Esophagus muscularis mucosa (tissue), 4 donors: ENCODE results near the gene INPP4B.

Experiments used
- CTCF ChIP-seq, 3 experiments: fragments of 200-600 bp in 2 of 3; fragments of 450-650 bp in 1 of 3; sonication (generic) in 2 of 3; IDR thresholded peaks; one replicate each; pipeline ENCODE4 v1.5.1; 2017 to 2019; ENCODE audit warnings: antibody characterized with exemption in 3 of 3, mild to moderate bottlenecking in 2 of 3, moderate library complexity in 1 of 3
- EP300 ChIP-seq: sonication (generic); formaldehyde crosslinking; IDR thresholded peaks from one replicate; pipeline ENCODE4 v1.6.1; 2017; ENCODE audit warnings: antibody characterized with exemption
- POLR2A ChIP-seq: fragments of 450-650 bp; IDR thresholded peaks from one replicate; pipeline ENCODE4 v1.6.1; 2017; ENCODE audit warnings: antibody characterized with exemption, moderate library complexity, mild to moderate bottlenecking, low read depth
- POLR2AphosphoS5 ChIP-seq, 2 donors: sonication (generic); formaldehyde crosslinking; IDR thresholded peaks; one replicate each; pipeline ENCODE4 v1.6.1; 2017; ENCODE audit warnings: antibody characterized with exemption in 2 of 2

- no peak for TF ChIP-seq POLR2A
- no peak for TF ChIP-seq CTCF (IDR thresholded peaks at IDR 0.05)
- no peak for TF ChIP-seq POLR2AphosphoS5 (IDR thresholded peaks at IDR 0.05)
- no peak for TF ChIP-seq EP300
Measured at GRCh38 chr4:142334931-142335330, 511.2 kb downstream of the INPP4B start.
